HL-60 (cell line): ENCODE measurements around the gene FOXP3.

Experiments
- GABPA ChIP-seq: IDR thresholded peaks from 2 replicates; pipeline ENCODE4 v1.6.1; 2012; ENCODE audit warnings: low read depth
- TF ChIP-seq, protein P1 (sequence below): IDR thresholded peaks from one replicate; pipeline ENCODE4 v1.5.1; 2011; ENCODE audit warnings: low read length, control low read depth, inconsistent platforms; ENCODE audit not compliant: insufficient read depth

DNA sequence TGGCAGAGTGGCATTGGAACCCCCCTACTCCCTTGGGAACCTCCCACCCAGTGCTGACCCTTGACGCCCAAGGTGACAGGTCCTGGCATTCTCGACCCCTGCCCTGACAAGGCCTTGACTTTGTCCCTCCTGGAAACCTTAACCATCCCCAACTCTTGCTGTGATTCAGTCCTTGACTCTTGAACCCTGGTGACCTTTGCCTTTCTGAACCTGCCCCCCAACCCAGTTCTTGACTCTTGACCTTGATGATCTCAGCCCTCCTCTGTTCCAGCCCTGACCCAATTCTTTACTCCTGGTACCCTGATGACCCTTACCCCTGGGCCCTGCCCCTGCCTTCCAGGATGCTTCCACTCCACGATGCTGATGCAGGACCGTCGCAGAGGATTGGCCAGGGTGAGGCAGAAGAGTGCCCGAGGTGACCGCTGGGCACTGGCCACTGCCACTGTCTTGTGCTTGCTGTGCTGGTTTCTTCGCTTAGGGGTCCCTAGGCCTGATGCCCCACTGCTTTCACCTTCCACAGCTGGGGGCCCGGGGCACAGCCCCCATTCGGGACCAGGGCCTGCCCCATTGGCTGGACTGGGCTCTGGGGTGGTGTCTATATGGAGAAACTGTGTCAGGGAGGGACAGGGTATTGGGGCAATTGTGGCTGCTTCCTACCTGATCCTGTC, 33.0 kb downstream of the FOXP3 start:
- TF ChIP-seq, protein P1, sequence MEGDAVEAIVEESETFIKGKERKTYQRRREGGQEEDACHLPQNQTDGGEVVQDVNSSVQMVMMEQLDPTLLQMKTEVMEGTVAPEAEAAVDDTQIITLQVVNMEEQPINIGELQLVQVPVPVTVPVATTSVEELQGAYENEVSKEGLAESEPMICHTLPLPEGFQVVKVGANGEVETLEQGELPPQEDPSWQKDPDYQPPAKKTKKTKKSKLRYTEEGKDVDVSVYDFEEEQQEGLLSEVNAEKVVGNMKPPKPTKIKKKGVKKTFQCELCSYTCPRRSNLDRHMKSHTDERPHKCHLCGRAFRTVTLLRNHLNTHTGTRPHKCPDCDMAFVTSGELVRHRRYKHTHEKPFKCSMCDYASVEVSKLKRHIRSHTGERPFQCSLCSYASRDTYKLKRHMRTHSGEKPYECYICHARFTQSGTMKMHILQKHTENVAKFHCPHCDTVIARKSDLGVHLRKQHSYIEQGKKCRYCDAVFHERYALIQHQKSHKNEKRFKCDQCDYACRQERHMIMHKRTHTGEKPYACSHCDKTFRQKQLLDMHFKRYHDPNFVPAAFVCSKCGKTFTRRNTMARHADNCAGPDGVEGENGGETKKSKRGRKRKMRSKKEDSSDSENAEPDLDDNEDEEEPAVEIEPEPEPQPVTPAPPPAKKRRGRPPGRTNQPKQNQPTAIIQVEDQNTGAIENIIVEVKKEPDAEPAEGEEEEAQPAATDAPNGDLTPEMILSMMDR: no peak
- TF ChIP-seq GABPA: no peak
